ENCODE data around the gene PEPD. TPM values are rescaled to one million over a fixed set of nuclear protein-coding genes. Genes with fewer than 3 reads are reported as not detected.

The PEPD gene
- total RNA-seq, 1 donor, result 87.9 TPM

- H3K36me3 ChIP-seq (ENCODE audit: insufficient read depth, low read length), result no peaks in the 10 kb centered on the region
- H4K20me1 ChIP-seq (ENCODE audit: insufficient read depth, low read length), result peaks cover 3% of the 10 kb centered on the region
- peaks cover 4% of the 10 kb centered on the region for H3K79me2 ChIP-seq (ENCODE audit: insufficient read depth, low read length)
- TF ChIP-seq, protein P1, sequence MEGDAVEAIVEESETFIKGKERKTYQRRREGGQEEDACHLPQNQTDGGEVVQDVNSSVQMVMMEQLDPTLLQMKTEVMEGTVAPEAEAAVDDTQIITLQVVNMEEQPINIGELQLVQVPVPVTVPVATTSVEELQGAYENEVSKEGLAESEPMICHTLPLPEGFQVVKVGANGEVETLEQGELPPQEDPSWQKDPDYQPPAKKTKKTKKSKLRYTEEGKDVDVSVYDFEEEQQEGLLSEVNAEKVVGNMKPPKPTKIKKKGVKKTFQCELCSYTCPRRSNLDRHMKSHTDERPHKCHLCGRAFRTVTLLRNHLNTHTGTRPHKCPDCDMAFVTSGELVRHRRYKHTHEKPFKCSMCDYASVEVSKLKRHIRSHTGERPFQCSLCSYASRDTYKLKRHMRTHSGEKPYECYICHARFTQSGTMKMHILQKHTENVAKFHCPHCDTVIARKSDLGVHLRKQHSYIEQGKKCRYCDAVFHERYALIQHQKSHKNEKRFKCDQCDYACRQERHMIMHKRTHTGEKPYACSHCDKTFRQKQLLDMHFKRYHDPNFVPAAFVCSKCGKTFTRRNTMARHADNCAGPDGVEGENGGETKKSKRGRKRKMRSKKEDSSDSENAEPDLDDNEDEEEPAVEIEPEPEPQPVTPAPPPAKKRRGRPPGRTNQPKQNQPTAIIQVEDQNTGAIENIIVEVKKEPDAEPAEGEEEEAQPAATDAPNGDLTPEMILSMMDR (IDR thresholded peaks at IDR 0.05; ENCODE audit: extremely low read depth, low read depth, low read length), result no peak
- H3K4me3 ChIP-seq (ENCODE audit: insufficient read depth, low read length), result no peak overlapping the region
- H3K9me3 ChIP-seq (ENCODE audit: low read depth, low read length), result no peaks in the 10 kb centered on the region
- no peaks in the 10 kb centered on the region for H3K4me1 ChIP-seq (ENCODE audit: insufficient read depth, low read length)
- H3K27me3 ChIP-seq (ENCODE audit: insufficient read depth, low read length), result no peaks in the 10 kb centered on the region
- H3K4me2 ChIP-seq (ENCODE audit: insufficient read depth, low read length), result no peak overlapping the region
- H2AFZ ChIP-seq (ENCODE audit: low read length), result no peak overlapping the region
- no peak overlapping the region for H3K27ac ChIP-seq (ENCODE audit: low read depth, low read length)
- DNase-seq (ENCODE audit: insufficient read length, low spot score, missing footprints), result peak; percentile 35
Observed at GRCh38 chr19:33500991-33501390, 20.6 kb downstream of the PEPD start.

DNA sequence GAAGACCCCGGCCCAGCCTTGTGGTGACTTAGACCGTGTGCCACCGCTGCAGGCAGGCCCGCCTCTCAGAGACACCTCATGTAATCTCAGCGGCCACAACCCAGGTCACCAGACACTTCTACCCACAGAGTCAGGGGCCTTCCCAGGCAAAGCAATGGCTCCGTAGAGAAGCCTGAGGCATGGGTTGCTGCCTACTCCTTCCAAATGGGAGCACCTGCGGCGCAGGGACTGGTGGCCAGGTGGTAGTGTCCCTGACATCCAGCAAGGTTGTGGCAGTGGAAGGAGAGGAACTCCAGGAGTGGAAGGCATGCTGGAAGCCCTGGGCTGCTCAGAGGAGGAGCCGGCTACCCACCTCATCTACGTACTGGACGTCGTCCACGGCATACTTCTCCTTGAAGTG is 21.0 kb downstream of the PEPD start:
- peak; percentile 37 for DNase-seq (ENCODE audit: insufficient read length, low spot score, missing footprints)
- no peak overlapping the region for H3K4me3 ChIP-seq (ENCODE audit: insufficient read depth, low read length)
- H3K36me3 ChIP-seq (ENCODE audit: insufficient read depth, low read length), result no peaks in the 10 kb centered on the region
- no peak overlapping the region for H2AFZ ChIP-seq (ENCODE audit: low read length)
- no peak overlapping the region for H3K4me2 ChIP-seq (ENCODE audit: insufficient read depth, low read length)
- H3K4me1 ChIP-seq (ENCODE audit: insufficient read depth, low read length), result no peaks in the 10 kb centered on the region
- no peaks in the 10 kb centered on the region for H3K79me2 ChIP-seq (ENCODE audit: insufficient read depth, low read length)
- TF ChIP-seq, protein P1 (IDR thresholded peaks at IDR 0.05; ENCODE audit: extremely low read depth, low read depth, low read length), result no peak
- no peak overlapping the region for H3K27ac ChIP-seq (ENCODE audit: low read depth, low read length)
- no peaks in the 10 kb centered on the region for H3K9me3 ChIP-seq (ENCODE audit: low read depth, low read length)
- H3K27me3 ChIP-seq (ENCODE audit: insufficient read depth, low read length), result no peaks in the 10 kb centered on the region
- peaks cover 3% of the 10 kb centered on the region for H4K20me1 ChIP-seq (ENCODE audit: insufficient read depth, low read length)

DNA sequence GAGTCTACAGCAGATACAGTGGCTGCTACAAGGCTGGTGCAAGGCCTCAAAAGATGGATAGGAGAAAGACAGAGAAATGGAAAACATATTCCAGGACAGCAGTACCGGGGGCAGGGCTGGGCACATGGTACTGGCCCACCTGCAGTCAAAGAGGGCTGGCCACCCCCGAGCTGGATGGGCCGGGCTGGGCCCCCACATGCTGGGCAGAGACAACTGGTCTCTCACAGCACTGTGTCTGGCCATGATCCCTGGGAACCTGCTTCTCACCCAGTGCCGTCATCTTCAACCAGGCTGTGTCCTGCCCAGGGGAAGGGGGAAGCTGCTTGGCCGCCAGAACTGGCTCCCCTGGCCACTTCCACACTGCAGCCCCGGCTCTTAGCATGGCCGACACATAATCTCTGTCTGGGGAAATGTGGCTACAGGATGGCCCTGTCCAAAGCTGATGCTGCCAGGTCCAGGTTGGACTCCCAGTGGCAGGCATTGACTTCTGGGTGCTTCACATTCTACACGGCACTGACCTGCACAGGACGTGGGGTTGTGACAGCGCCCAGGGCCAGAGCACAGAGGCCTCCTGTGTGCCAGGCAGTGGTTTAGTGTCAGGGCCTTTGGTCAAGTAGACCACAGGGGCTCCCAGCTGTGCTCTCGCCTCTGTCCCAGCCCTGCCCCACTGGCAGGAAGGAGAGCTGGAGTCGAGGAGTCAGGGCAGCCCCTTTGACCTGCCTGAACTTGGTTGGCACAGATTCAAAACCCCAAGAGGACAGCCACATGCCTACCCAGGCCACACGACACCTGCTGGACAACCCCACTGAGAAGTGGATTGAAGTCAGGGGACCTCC is 21.7 kb downstream of the PEPD start:
- no peak overlapping the region for H2AFZ ChIP-seq (ENCODE audit: low read length)
- H3K4me1 ChIP-seq (ENCODE audit: insufficient read depth, low read length), result no peaks in the 10 kb centered on the region
- H3K9me3 ChIP-seq (ENCODE audit: low read depth, low read length), result no peaks in the 10 kb centered on the region
- DNase-seq (ENCODE audit: insufficient read length, low spot score, missing footprints), result peak; percentile 76
- TF ChIP-seq, protein P1 (IDR thresholded peaks at IDR 0.05; ENCODE audit: extremely low read depth, low read depth, low read length), result no peak
- no peaks in the 10 kb centered on the region for H3K27me3 ChIP-seq (ENCODE audit: insufficient read depth, low read length)
- H3K36me3 ChIP-seq (ENCODE audit: insufficient read depth, low read length), result no peaks in the 10 kb centered on the region
- peaks cover 3% of the 10 kb centered on the region for H4K20me1 ChIP-seq (ENCODE audit: insufficient read depth, low read length)
- H3K4me2 ChIP-seq (ENCODE audit: insufficient read depth, low read length), result no peak overlapping the region
- H3K79me2 ChIP-seq (ENCODE audit: insufficient read depth, low read length), result no peaks in the 10 kb centered on the region
- no peak overlapping the region for H3K4me3 ChIP-seq (ENCODE audit: insufficient read depth, low read length)
- H3K27ac ChIP-seq (ENCODE audit: low read depth, low read length), result no peak overlapping the region

DNA sequence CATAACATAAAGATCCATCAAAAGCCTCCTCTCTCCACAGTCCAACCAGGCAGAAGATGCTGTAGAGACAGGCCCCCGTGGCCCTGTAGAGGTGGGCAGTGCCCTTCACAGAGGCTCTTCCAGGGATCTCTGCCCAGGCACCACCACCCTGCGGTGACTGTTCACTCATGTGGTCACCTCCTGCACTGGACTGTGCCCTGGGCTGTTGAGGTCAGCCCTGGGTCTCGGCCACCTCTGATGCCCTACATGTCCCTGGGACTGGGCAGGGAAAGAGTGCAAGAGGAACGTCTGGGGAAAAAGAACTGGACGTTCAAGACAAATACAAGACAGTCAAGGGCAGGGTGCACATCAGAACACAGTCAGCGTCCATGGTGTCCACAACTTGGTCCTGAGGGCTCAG is 22.3 kb downstream of the PEPD start:
- peaks cover 3% of the 10 kb centered on the region for H4K20me1 ChIP-seq (ENCODE audit: insufficient read depth, low read length)
- no peaks in the 10 kb centered on the region for H3K4me1 ChIP-seq (ENCODE audit: insufficient read depth, low read length)
- H3K9me3 ChIP-seq (ENCODE audit: low read depth, low read length), result no peaks in the 10 kb centered on the region
- H3K27me3 ChIP-seq (ENCODE audit: insufficient read depth, low read length), result no peaks in the 10 kb centered on the region
- no peak overlapping the region for H2AFZ ChIP-seq (ENCODE audit: low read length)
- H3K4me2 ChIP-seq (ENCODE audit: insufficient read depth, low read length), result no peak overlapping the region
- H3K27ac ChIP-seq (ENCODE audit: low read depth, low read length), result no peak overlapping the region
- H3K79me2 ChIP-seq (ENCODE audit: insufficient read depth, low read length), result no peaks in the 10 kb centered on the region
- peaks cover 3% of the 10 kb centered on the region for H3K36me3 ChIP-seq (ENCODE audit: insufficient read depth, low read length)
- peak; percentile 55 for DNase-seq (ENCODE audit: insufficient read length, low spot score, missing footprints)
- H3K4me3 ChIP-seq (ENCODE audit: insufficient read depth, low read length), result no peak overlapping the region
- TF ChIP-seq, protein P1 (IDR thresholded peaks at IDR 0.05; ENCODE audit: extremely low read depth, low read depth, low read length), result no peak

Measured in osteoblast (primary cell).